ENCODE data around the gene RTP4. TPM values are rescaled to one million over a fixed set of nuclear protein-coding genes. Genes with fewer than 3 reads are reported as not detected.
"Not testable (repeated sequence)": the region's sequence is repeated elsewhere in the genome, so short reads cannot be mapped to it uniquely, and the experiment has no call there.

Gene RTP4
- total RNA-seq, 2 donors from 2014 or later, result 1.7 to 2.4 TPM

DNA sequence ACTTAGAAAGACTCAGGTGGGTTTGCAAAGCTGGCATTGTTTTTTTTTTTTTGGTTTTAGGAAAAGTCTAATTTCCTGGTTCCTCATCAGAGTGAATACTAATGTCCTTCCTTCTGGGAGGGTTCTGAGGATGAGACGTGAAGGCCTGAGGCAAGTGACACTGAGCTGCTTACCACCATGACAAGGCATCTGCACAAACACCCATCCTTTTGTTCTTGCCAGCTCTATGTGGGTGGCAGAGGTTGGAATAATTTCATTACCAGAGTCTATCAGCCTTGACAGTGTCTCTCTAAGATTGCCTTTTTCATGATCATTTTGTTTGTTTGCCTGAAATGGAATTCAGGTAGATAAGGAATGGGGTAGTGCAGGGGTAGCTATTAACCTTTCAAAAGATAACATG, 17.1 kb downstream of the RTP4 start:
- Mint-ChIP-seq H3K4me3 (no peak overlapping the region), H3K36me3 (ENCODE audit: low read depth) (peaks cover 3% of the 10 kb centered on the region), H3K4me1 (no peaks in the 10 kb centered on the region), H3K27ac (no peak overlapping the region), H3K27me3 (no peaks in the 10 kb centered on the region)
- no peaks in the 10 kb centered on the region for H3K9me3 ChIP-seq (ENCODE audit: control insufficient read depth, low read length, poor library complexity, severe bottlenecking)
- ATAC-seq (no peak), DNase-seq (no peak)

DNA sequence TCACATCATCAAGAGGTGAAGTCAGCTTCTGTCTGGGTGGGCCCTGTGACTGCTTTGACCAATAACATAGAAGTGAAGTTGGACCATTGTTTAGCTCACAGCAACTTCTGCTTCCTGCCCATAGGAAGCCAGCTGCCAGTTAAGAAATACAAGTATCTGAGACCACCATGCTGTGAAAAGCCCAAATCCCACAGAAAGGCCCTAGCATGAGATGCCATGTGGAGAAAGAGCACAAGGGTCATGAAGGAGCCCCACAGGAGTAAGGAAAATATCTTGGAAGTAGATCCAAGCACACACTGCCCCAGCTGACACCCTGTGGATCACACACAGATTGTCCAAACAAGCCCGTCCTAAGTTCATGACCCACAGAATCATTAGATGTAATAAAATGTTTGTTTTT, 28.5 kb downstream of the RTP4 start:
- H3K27ac Mint-ChIP-seq, result no peak overlapping the region
- H3K4me1 Mint-ChIP-seq, result peaks cover 2% of the 10 kb centered on the region
- H3K4me3 Mint-ChIP-seq, result no peak overlapping the region
- no peak for DNase-seq
- peaks cover 37% of the 10 kb centered on the region for H3K27me3 Mint-ChIP-seq
- H3K9me3 ChIP-seq (ENCODE audit: control insufficient read depth, low read length, poor library complexity, severe bottlenecking), result no peaks in the 10 kb centered on the region
- no peak for ATAC-seq
- peaks cover 3% of the 10 kb centered on the region for H3K36me3 Mint-ChIP-seq (ENCODE audit: low read depth)

GRCh38 chr3:187398955-187399354, 30.8 kb downstream of the RTP4 start:
- Mint-ChIP-seq H3K36me3 (ENCODE audit: low read depth) (peaks cover 3% of the 10 kb centered on the region), H3K27ac (no peak overlapping the region)
- no peak for ATAC-seq

DNA sequence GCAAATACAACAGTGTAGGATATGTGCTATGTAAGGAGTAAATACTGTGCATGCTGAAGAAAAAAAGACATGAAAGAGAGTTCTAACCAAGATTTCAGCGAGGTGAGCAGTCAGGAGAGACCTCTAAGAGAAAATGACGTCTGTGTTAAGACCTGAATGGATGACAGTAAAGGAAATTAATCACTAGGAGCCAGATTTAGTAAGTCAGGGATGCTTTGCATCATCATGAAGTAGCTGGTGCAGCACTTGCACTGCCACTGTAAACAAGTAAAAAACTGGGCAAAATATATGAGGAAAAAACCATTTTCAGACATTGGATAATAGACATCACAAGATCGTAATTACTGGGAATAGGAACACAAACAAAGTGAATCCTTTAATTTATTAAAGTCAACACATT, 32.6 kb downstream of the RTP4 start:
- Mint-ChIP-seq H3K27ac (no peak overlapping the region), H3K27me3 (peaks cover 46% of the 10 kb centered on the region), H3K4me1 (no peaks in the 10 kb centered on the region), H3K4me3 (no peak overlapping the region), H3K36me3 (ENCODE audit: low read depth) (peaks cover 3% of the 10 kb centered on the region)
- ATAC-seq (no peak), DNase-seq (no peak)
- no peaks in the 10 kb centered on the region for H3K9me3 ChIP-seq (ENCODE audit: control insufficient read depth, low read length, poor library complexity, severe bottlenecking)

More at GRCh38 chr3:187398955-187399354, 30.8 kb downstream of the RTP4 start:
- H3K4me3 Mint-ChIP-seq, result no peak overlapping the region
- no peak for DNase-seq
- H3K27me3 Mint-ChIP-seq, result peaks cover 44% of the 10 kb centered on the region
- H3K4me1 Mint-ChIP-seq, result peaks cover 2% of the 10 kb centered on the region
- H3K9me3 ChIP-seq (ENCODE audit: control insufficient read depth, low read length, poor library complexity, severe bottlenecking), result no peaks in the 10 kb centered on the region

DNA sequence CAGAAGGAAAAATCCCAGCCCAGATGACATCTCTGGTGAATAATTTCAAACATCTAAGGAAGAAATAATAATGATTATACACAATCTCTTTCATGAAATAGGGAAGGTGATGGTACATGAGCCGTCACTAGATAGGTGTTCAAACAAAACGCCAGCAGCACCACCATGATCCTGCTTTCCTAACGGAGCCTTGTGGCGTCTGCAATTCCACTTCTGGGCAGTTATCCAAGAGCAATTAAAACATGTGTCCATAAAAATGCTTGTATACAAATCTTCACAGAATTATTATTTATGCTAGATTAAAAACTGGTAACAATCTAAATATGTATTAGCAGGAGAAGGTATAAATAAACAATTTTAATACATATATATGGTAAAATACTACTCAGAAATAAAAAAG, 33.7 kb downstream of the RTP4 start:
- Mint-ChIP-seq H3K27ac (no peak overlapping the region), H3K4me3 (no peak overlapping the region), H3K27me3 (peaks cover 52% of the 10 kb centered on the region), H3K4me1 (no peaks in the 10 kb centered on the region), H3K36me3 (ENCODE audit: low read depth) (peaks cover 3% of the 10 kb centered on the region)
- no peak for DNase-seq
- H3K9me3 ChIP-seq (ENCODE audit: control insufficient read depth, low read length, poor library complexity, severe bottlenecking), result no peaks in the 10 kb centered on the region
- no peak for ATAC-seq

- H3K9me3 ChIP-seq (ENCODE audit: control insufficient read depth, low read length, poor library complexity, severe bottlenecking), result no peaks in the 10 kb centered on the region
- Mint-ChIP-seq H3K27ac (no peak overlapping the region), H3K27me3 (peaks cover 57% of the 10 kb centered on the region), H3K4me1 (no peaks in the 10 kb centered on the region), H3K4me3 (no peak overlapping the region), H3K36me3 (ENCODE audit: low read depth) (peaks cover 3% of the 10 kb centered on the region)
- DNase-seq, result no peak
- ATAC-seq, result no peak
These were observed 35.6 kb downstream of the RTP4 start for GRCh38 chr3:187403768-187404288.

DNA sequence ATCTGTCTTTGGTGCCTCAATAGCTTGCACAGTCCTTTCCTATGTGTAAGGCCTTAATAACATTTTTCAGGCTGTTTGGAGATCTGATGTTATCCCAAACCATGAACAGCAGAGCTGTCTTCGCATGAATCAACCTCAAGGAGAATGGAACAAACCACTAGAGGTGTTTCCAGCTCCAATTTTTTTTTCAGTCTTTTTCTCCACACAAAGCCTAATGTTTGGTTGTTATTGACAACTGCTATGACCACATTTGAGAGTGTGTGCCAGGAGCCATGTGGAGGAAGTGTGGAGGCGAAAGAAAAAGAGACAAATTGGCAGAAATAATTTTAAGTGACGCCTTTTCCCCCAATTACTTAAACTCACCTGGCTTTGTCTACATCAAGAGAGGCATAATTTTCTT, 38.7 kb downstream of the RTP4 start:
- H3K27me3 Mint-ChIP-seq, result peaks cover 60% of the 10 kb centered on the region
- H3K4me1 Mint-ChIP-seq, result no peaks in the 10 kb centered on the region
- DNase-seq (no peak), ATAC-seq (no peak)
- no peaks in the 10 kb centered on the region for H3K36me3 Mint-ChIP-seq (ENCODE audit: low read depth)
- no peak overlapping the region for H3K4me3 Mint-ChIP-seq
- H3K27ac Mint-ChIP-seq, result no peak overlapping the region
- no peaks in the 10 kb centered on the region for H3K9me3 ChIP-seq (ENCODE audit: control insufficient read depth, low read length, poor library complexity, severe bottlenecking)

DNA sequence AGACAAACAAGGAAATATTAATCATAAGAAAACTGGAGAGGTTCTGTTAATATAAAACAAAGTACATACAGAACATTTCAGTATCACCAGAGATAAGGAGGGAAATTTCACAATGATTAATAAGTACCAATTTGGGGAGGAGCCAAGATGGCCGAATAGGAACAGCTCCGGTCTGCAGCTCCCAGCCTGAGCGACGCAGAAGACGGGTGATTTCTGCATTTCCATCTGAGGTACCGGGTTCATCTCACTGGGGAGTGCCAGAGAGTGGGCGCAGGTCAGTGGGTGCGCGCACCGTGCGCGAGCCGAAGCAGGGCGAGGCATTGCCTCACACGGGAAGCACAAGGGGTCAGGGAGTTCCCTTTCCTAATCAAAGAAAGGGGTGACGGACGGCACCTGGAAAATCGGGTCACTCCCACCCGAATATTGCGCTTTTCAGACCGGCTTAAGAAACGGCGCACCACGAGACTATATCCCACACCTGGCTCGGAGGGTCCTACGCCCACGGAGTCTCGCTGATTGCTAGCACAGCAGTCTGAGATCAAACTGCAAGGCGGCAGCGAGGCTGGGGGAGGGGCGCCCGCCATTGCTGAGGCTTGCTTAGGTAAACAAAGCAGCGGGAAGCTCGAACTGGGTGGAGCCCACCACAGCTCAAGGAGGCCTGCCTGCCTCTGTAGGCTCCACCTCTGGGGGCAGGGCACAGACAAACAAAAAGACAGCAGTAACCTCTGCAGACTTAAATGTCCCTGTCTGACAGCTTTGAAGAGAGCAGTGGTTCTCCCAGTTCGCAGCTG, 44.0 kb downstream of the RTP4 start:
- peaks cover 31% of the 10 kb centered on the region for H3K27me3 Mint-ChIP-seq
- not testable (repeated sequence) for ATAC-seq; DNase-seq; H3K9me3 ChIP-seq (ENCODE audit: control insufficient read depth, low read length, poor library complexity, severe bottlenecking); H3K27ac Mint-ChIP-seq; H3K4me3 Mint-ChIP-seq; H3K4me1 Mint-ChIP-seq; H3K36me3 Mint-ChIP-seq (ENCODE audit: low read depth)

Other genes with a start within 250 kb of the RTP4 start
- gene RPL39L, start 228.9 kb upstream of the RTP4 start, total RNA-seq, result 1 to 10 TPM; 2.2 to 5.8 TPM
- gene RTP1, start 170.9 kb upstream of the RTP4 start, total RNA-seq, result not detected
- gene MASP1, start 76.6 kb upstream of the RTP4 start, total RNA-seq, result under 1 TPM in 1 of 2 donors, not detected in 1; 0.44 TPM